ENCODE results near the gene SFMBT2.

GRCh38 chr10:7306616-7307015, 104.2 kb downstream of the SFMBT2 start:
- TF ChIP-seq CTCF (conservative IDR thresholded peaks at IDR 0.05; ENCODE audit: low read length) (no peak), EZH2phosphoT487 (IDR thresholded peaks at IDR 0.05; ENCODE audit: borderline replicate concordance, low read depth, low read length) (no peak)

Measured in OCI-LY7 (cell line).